ENCODE data around the gene LTB.
A peak's percentile ranks its signal among the peaks of the same experiment; 100 is the strongest.
"Not testable (repeated sequence)": the region's sequence is repeated elsewhere in the genome, so short reads cannot be mapped to it uniquely, and the experiment has no call there.

Gene LTB

GRCh38 chr6:31609519-31610406, 27.5 kb upstream of the LTB start:
- no peak for DNase-seq (ENCODE audit: low read depth)
- no peak overlapping the region for H3K4me3 ChIP-seq (ENCODE audit: low read depth, low read length)
- no peak for TF ChIP-seq CTCF (IDR thresholded peaks at IDR 0.05; ENCODE audit: low read depth, low read length, missing control alignments)
- in situ Hi-C loops (cut with HindIII; ENCODE audit: low sequenced_read_pairs) = no loop called here

GRCh38 chr6:31607317-31607716, 25.1 kb upstream of the LTB start:
- H3K4me3 ChIP-seq (ENCODE audit: low read depth, low read length) = no peak overlapping the region
- in situ Hi-C loops (cut with HindIII; ENCODE audit: low sequenced_read_pairs) = no loop called here
- DNase-seq (ENCODE audit: low read depth) = no peak
- TF ChIP-seq CTCF (IDR thresholded peaks at IDR 0.05; ENCODE audit: low read depth, low read length, missing control alignments) = no peak

GRCh38 chr6:31597006-31597405, 14.8 kb upstream of the LTB start:
- H3K4me3 ChIP-seq (ENCODE audit: low read depth, low read length) = no peak overlapping the region
- peak; percentile 41 for TF ChIP-seq CTCF (IDR thresholded peaks at IDR 0.05; ENCODE audit: low read depth, low read length, missing control alignments)
- DNase-seq (ENCODE audit: low read depth) = no peak
- in situ Hi-C loops (cut with HindIII; ENCODE audit: low sequenced_read_pairs) = no loop called here

- in situ Hi-C loops (cut with HindIII; ENCODE audit: low sequenced_read_pairs) = no loop called here
- no peak overlapping the region for H3K4me3 ChIP-seq (ENCODE audit: low read depth, low read length)
- no peak for TF ChIP-seq CTCF (IDR thresholded peaks at IDR 0.05; ENCODE audit: low read depth, low read length, missing control alignments)
- DNase-seq (ENCODE audit: low read depth) = no peak
Measured at GRCh38 chr6:31592396-31592771, 10.2 kb upstream of the LTB start.

- H3K4me3 ChIP-seq (ENCODE audit: low read depth, low read length); in situ Hi-C loops (cut with HindIII; ENCODE audit: low sequenced_read_pairs); DNase-seq (ENCODE audit: low read depth): not testable (repeated sequence)
Measured at GRCh38 chr6:31590691-31591090, 8.5 kb upstream of the LTB start.

- in situ Hi-C loops (cut with HindIII; ENCODE audit: low sequenced_read_pairs) = no loop called here
- H3K4me3 ChIP-seq (ENCODE audit: low read depth, low read length) = no peak overlapping the region
- TF ChIP-seq CTCF (IDR thresholded peaks at IDR 0.05; ENCODE audit: low read depth, low read length, missing control alignments) = no peak
- DNase-seq (ENCODE audit: low read depth) = no peak
Measured at GRCh38 chr6:31588871-31589650, 6.8 kb upstream of the LTB start.
